ENCODE data around the gene VWA8.
"Not testable (repeated sequence)": the region's sequence is repeated elsewhere in the genome, so short reads cannot be mapped to it uniquely, and the experiment has no call there.

The VWA8 gene

GRCh38 chr13:41812237-41812636, 148.7 kb downstream of the VWA8 start:
- H2AFZ ChIP-seq (ENCODE audit: low read length, unreplicated experiment): no peak overlapping the region
- H3K27ac ChIP-seq (ENCODE audit: low read depth, low read length): no peak overlapping the region
- peaks cover 15% of the 10 kb centered on the region; the same call in 1 of the 2 replicates for H3K36me3 ChIP-seq (ENCODE audit: insufficient read depth, low read length)
- H3K79me2 ChIP-seq (ENCODE audit: control insufficient read depth, insufficient read depth, low read length, unreplicated experiment): no peaks in the 10 kb centered on the region
- H3K27me3 ChIP-seq (ENCODE audit: insufficient read depth, low read length): no peaks in the 10 kb centered on the region
- no peak overlapping the region for H3K4me3 ChIP-seq (ENCODE audit: low read depth, low read length)
- H3K4me1 ChIP-seq (ENCODE audit: control insufficient read depth, insufficient read depth, low read length, unreplicated experiment): peaks cover 15% of the 10 kb centered on the region

- no peaks in the 10 kb centered on the region for H3K79me2 ChIP-seq (ENCODE audit: control insufficient read depth, insufficient read depth, low read length, unreplicated experiment)
- no peak overlapping the region for H3K4me3 ChIP-seq (ENCODE audit: low read depth, low read length)
- H2AFZ ChIP-seq (ENCODE audit: low read length, unreplicated experiment): no peak overlapping the region
- H3K27me3 ChIP-seq (ENCODE audit: insufficient read depth, low read length): no peaks in the 10 kb centered on the region
- no peak overlapping the region for H3K27ac ChIP-seq (ENCODE audit: low read depth, low read length)
- peaks cover 15% of the 10 kb centered on the region; the same call in 1 of the 2 replicates for H3K36me3 ChIP-seq (ENCODE audit: insufficient read depth, low read length)
- peaks cover 15% of the 10 kb centered on the region for H3K4me1 ChIP-seq (ENCODE audit: control insufficient read depth, insufficient read depth, low read length, unreplicated experiment)
Observed at GRCh38 chr13:41811588-41812021, 149.3 kb downstream of the VWA8 start.

DNA sequence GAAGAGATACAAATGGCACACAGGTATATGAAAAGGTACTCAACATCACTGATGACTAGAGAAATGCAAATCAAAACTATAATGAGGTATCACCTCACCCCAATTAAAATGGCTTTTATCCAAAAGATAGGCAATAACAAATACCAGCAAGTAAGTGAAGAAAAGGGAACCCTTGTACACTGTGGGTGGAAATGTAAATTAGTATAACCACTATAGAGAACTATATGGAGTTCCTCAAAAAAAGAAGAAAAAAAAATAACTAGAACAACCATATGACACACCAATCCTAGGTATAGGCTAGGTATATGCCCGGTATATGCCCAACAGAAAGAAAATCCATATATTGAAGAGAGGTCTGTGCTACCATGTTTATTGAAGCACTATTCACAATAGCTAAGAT, 150.9 kb downstream of the VWA8 start:
- peaks cover 6% of the 10 kb centered on the region; the same call in 1 of the 2 replicates for H3K36me3 ChIP-seq (ENCODE audit: insufficient read depth, low read length)
- H3K4me3 ChIP-seq (ENCODE audit: low read depth, low read length): no peak overlapping the region
- peaks cover 15% of the 10 kb centered on the region for H3K4me1 ChIP-seq (ENCODE audit: control insufficient read depth, insufficient read depth, low read length, unreplicated experiment)
- no peaks in the 10 kb centered on the region for H3K27me3 ChIP-seq (ENCODE audit: insufficient read depth, low read length)
- no peak overlapping the region for H3K27ac ChIP-seq (ENCODE audit: low read depth, low read length)
- H3K79me2 ChIP-seq (ENCODE audit: control insufficient read depth, insufficient read depth, low read length, unreplicated experiment): no peaks in the 10 kb centered on the region
- H2AFZ ChIP-seq (ENCODE audit: low read length, unreplicated experiment): no peak overlapping the region

- H3K79me2 ChIP-seq (ENCODE audit: control insufficient read depth, insufficient read depth, low read length, unreplicated experiment); H3K4me3 ChIP-seq (ENCODE audit: low read depth, low read length); H2AFZ ChIP-seq (ENCODE audit: low read length, unreplicated experiment); H3K27me3 ChIP-seq (ENCODE audit: insufficient read depth, low read length): not testable (repeated sequence)
- Histone ChIP-seq H3K36me3 (ENCODE audit: insufficient read depth, low read length) (peaks cover 22% of the 10 kb centered on the region), H3K4me1 (ENCODE audit: control insufficient read depth, insufficient read depth, low read length, unreplicated experiment) (peaks cover 16% of the 10 kb centered on the region), H3K27ac (ENCODE audit: low read depth, low read length) (peak overlapping the region; percentile 57; the same call in 1 of the 2 replicates)
Observed at GRCh38 chr13:41803445-41803735, 157.5 kb downstream of the VWA8 start.

- Histone ChIP-seq H3K27me3 (ENCODE audit: insufficient read depth, low read length) (no peaks in the 10 kb centered on the region), H3K27ac (ENCODE audit: low read depth, low read length) (peak overlapping the region; percentile 57; the same call in 1 of the 2 replicates), H3K79me2 (ENCODE audit: control insufficient read depth, insufficient read depth, low read length, unreplicated experiment) (no peaks in the 10 kb centered on the region), H3K36me3 (ENCODE audit: insufficient read depth, low read length) (peaks cover 22% of the 10 kb centered on the region), H3K4me1 (ENCODE audit: control insufficient read depth, insufficient read depth, low read length, unreplicated experiment) (peaks cover 16% of the 10 kb centered on the region), H3K4me3 (ENCODE audit: low read depth, low read length) (no peak overlapping the region), H2AFZ (ENCODE audit: low read length, unreplicated experiment) (no peak overlapping the region)
Observed at GRCh38 chr13:41802684-41803444, 158.0 kb downstream of the VWA8 start.

- peaks cover 16% of the 10 kb centered on the region for H3K36me3 ChIP-seq (ENCODE audit: insufficient read depth, low read length)
- H3K79me2 ChIP-seq (ENCODE audit: control insufficient read depth, insufficient read depth, low read length, unreplicated experiment): no peaks in the 10 kb centered on the region
- H3K4me3 ChIP-seq (ENCODE audit: low read depth, low read length): no peak overlapping the region
- no peak overlapping the region for H2AFZ ChIP-seq (ENCODE audit: low read length, unreplicated experiment)
- H3K27ac ChIP-seq (ENCODE audit: low read depth, low read length): peak overlapping the region; percentile 21; the same call in 1 of the 2 replicates
- H3K27me3 ChIP-seq (ENCODE audit: insufficient read depth, low read length): no peaks in the 10 kb centered on the region
- peaks cover 16% of the 10 kb centered on the region for H3K4me1 ChIP-seq (ENCODE audit: control insufficient read depth, insufficient read depth, low read length, unreplicated experiment)
Observed at GRCh38 chr13:41802043-41802683, 158.7 kb downstream of the VWA8 start.

- no peaks in the 10 kb centered on the region for H3K27me3 ChIP-seq (ENCODE audit: insufficient read depth, low read length)
- no peaks in the 10 kb centered on the region for H3K36me3 ChIP-seq (ENCODE audit: insufficient read depth, low read length)
- no peak overlapping the region for H3K4me3 ChIP-seq (ENCODE audit: low read depth, low read length)
- no peak overlapping the region for H2AFZ ChIP-seq (ENCODE audit: low read length, unreplicated experiment)
- no peak overlapping the region for H3K27ac ChIP-seq (ENCODE audit: low read depth, low read length)
- no peaks in the 10 kb centered on the region for H3K79me2 ChIP-seq (ENCODE audit: control insufficient read depth, insufficient read depth, low read length, unreplicated experiment)
- H3K4me1 ChIP-seq (ENCODE audit: control insufficient read depth, insufficient read depth, low read length, unreplicated experiment): peaks cover 5% of the 10 kb centered on the region
Observed at GRCh38 chr13:41791056-41791455, 169.9 kb downstream of the VWA8 start.

DNA sequence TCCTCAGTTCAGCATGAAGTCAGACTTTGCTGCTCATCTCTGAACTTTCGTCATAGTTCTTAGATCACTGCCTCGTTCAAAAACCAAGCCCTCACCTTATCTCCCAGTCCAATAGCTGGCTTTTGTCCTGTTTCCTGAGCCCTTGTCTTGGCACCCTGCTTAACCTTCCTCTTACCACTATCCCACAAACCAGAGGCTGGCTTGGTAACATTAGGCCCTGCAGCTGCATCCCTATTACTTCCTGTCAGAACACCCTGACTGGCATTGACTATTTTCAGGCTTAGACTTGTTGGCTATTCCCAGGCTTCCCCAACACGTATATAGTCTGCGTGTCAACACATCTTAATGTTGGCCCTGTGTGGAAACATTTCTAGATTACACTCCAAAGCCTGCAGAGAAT, 172.4 kb downstream of the VWA8 start:
- Histone ChIP-seq H3K79me2 (ENCODE audit: control insufficient read depth, insufficient read depth, low read length, unreplicated experiment) (no peaks in the 10 kb centered on the region), H3K36me3 (ENCODE audit: insufficient read depth, low read length) (no peaks in the 10 kb centered on the region), H3K27ac (ENCODE audit: low read depth, low read length) (no peak overlapping the region), H3K4me3 (ENCODE audit: low read depth, low read length) (no peak overlapping the region), H3K4me1 (ENCODE audit: control insufficient read depth, insufficient read depth, low read length, unreplicated experiment) (peaks cover 5% of the 10 kb centered on the region), H2AFZ (ENCODE audit: low read length, unreplicated experiment) (no peak overlapping the region), H3K27me3 (ENCODE audit: insufficient read depth, low read length) (no peaks in the 10 kb centered on the region)

DNA sequence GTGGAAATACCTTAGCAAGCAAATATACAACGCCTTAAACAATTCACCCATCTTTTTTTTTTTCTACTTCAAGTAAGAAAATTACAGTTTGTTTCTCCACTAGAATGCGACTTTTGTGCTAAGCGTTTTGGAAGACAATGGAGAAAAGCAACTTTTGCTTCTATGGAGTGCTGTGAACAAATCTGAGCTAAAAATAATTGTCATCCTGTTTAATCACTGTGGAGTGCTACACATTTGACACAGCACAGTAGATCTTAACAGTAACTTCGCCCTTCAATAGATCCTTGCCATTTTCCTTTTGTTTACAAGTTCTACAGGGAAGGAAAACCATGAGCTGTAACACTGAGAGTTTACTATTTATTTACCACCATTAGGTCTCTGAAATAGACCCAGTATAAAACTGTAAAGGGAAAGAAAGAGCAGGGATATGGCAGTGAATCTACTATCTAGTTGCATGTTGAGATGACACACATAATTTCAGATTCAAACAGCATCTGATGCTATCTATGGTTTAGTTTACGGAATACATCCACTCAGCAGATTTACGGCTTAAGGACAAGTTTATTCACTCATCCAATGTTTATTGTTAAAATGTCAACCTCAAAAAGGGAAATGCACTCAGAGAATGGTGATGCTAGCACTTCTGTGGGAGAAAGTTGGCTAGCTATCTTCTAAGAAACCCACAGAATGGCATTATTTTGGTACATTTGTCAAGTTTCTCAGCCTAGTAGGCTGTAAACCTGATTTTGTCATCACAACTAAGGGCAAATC, 175.3 kb downstream of the VWA8 start:
- Histone ChIP-seq H2AFZ (ENCODE audit: low read length, unreplicated experiment) (no peak overlapping the region), H3K4me1 (ENCODE audit: control insufficient read depth, insufficient read depth, low read length, unreplicated experiment) (peaks cover 10% of the 10 kb centered on the region), H3K79me2 (ENCODE audit: control insufficient read depth, insufficient read depth, low read length, unreplicated experiment) (no peaks in the 10 kb centered on the region), H3K4me3 (ENCODE audit: low read depth, low read length) (no peak overlapping the region), H3K36me3 (ENCODE audit: insufficient read depth, low read length) (no peaks in the 10 kb centered on the region), H3K27me3 (ENCODE audit: insufficient read depth, low read length) (no peaks in the 10 kb centered on the region), H3K27ac (ENCODE audit: low read depth, low read length) (no peak overlapping the region)

DNA sequence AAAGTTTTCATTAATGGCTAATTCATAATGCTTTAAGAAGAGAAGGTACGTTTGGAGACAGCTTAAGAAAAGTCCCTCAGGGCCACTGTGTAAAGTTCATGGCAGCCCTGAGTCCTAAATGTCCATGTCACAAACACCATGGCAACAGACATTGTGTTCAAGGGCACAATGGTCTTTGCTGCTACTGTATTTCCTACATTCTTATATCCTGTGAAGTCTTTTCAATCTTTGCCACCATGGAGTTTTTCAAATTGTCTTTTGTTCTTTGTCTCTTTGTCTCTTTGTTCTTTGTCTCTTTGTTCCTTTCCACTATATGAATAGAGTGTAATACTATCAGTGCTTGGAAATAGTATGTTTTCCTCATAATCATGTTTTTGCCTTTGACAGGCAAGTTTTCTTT, 178.8 kb downstream of the VWA8 start:
- Histone ChIP-seq H3K27ac (ENCODE audit: low read depth, low read length) (no peak overlapping the region), H2AFZ (ENCODE audit: low read length, unreplicated experiment) (no peak overlapping the region), H3K4me1 (ENCODE audit: control insufficient read depth, insufficient read depth, low read length, unreplicated experiment) (peaks cover 13% of the 10 kb centered on the region), H3K36me3 (ENCODE audit: insufficient read depth, low read length) (no peaks in the 10 kb centered on the region), H3K27me3 (ENCODE audit: insufficient read depth, low read length) (no peaks in the 10 kb centered on the region), H3K79me2 (ENCODE audit: control insufficient read depth, insufficient read depth, low read length, unreplicated experiment) (no peaks in the 10 kb centered on the region), H3K4me3 (ENCODE audit: low read depth, low read length) (no peak overlapping the region)
